Measurements from ENCODE around the gene DHX34.

DNA sequence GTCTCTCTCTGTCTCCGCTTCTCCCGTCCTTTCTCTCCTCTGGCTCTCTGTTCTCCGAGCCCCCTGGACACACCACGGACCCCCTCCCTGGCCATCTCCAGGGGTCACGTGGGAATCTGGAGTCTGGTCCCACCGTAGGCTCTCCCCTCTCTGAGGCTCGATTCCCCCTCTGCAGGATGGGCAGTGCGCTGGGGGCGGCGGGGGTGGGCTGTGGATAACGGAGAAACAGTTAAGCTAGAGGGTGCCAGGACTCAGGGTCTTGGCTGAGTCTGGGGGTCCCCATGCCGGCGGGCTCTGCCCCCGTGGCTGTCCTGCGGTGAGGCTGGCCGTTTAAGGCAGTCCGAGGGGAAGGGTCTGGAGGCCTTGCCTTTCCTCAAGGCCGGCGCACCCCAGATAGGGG is 70.7 kb downstream of the DHX34 start:
- no peak for TF ChIP-seq ZBTB48 (tag by site-specific recombination; IDR thresholded peaks at IDR 0.05)
- no peak for TF ChIP-seq KLF8 (tag by site-specific recombination; IDR thresholded peaks at IDR 0.05)
- TF ChIP-seq ZIC2 (tag by site-specific recombination; IDR thresholded peaks at IDR 0.05), result no peak
